Measurements from ENCODE around the gene UNC5CL.

Gene UNC5CL

GRCh38 chr6:40978687-40979289, 60.2 kb downstream of the UNC5CL start:
- TF ChIP-seq CTCF (conservative IDR thresholded peaks at IDR 0.05; ENCODE audit: control insufficient read depth, insufficient read depth, low read depth, low read length) = no peak
- no peak overlapping the region for H3K4me3 ChIP-seq (ENCODE audit: control insufficient read depth, low read depth, low read length)
- no peak for DNase-seq (ENCODE audit: low read depth)

- no peak for TF ChIP-seq CTCF (conservative IDR thresholded peaks at IDR 0.05; ENCODE audit: control insufficient read depth, insufficient read depth, low read depth, low read length)
- no peak overlapping the region for H3K4me3 ChIP-seq (ENCODE audit: control insufficient read depth, low read depth, low read length)
- DNase-seq (ENCODE audit: low read depth) = no peak
These were observed 61.3 kb downstream of the UNC5CL start for GRCh38 chr6:40977695-40978094.

- no peak for DNase-seq (ENCODE audit: low read depth)
- no peak overlapping the region for H3K4me3 ChIP-seq (ENCODE audit: control insufficient read depth, low read depth, low read length)
- TF ChIP-seq CTCF (conservative IDR thresholded peaks at IDR 0.05; ENCODE audit: control insufficient read depth, insufficient read depth, low read depth, low read length) = no peak
These were observed 61.9 kb downstream of the UNC5CL start for GRCh38 chr6:40977085-40977484.
